Esophagus muscularis mucosa (tissue), 3 donors: ENCODE data around the gene AUTS2.

Experiments
- POLR2A ChIP-seq: fragments of 450-650 bp; IDR thresholded peaks from one replicate; pipeline ENCODE4 v1.6.1; 2017; ENCODE audit warnings: antibody characterized with exemption, moderate library complexity, mild to moderate bottlenecking, low read depth
- TF ChIP-seq, protein P1 (sequence below), 3 experiments: fragments of 200-600 bp in 2 of 3; fragments of 450-650 bp in 1 of 3; sonication (generic) in 2 of 3; IDR thresholded peaks; one replicate each; pipeline ENCODE4 v1.5.1; 2017 to 2019; ENCODE audit warnings: antibody characterized with exemption in 3 of 3, mild to moderate bottlenecking in 2 of 3, moderate library complexity in 1 of 3

DNA sequence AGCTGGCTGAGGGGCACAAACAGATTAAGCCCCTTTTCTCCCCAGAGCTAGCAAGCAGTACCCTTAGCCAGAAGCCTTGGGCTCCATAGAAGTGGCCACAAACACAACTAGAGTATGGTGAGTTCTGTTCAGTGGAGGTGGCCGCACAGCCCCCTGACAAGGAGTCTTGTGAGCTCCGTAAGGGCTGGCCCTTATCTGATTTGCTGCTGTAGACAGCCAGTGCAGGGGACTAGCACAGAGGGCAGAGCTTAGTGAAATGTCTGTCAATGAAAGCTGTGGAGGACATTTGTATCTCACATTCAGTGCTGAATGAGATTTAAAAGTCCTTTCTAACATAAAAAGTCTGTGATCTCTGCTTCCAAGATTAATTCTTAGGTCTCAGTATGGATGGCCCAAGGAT, 137.3 kb downstream of the AUTS2 start:
- TF ChIP-seq, protein P1, sequence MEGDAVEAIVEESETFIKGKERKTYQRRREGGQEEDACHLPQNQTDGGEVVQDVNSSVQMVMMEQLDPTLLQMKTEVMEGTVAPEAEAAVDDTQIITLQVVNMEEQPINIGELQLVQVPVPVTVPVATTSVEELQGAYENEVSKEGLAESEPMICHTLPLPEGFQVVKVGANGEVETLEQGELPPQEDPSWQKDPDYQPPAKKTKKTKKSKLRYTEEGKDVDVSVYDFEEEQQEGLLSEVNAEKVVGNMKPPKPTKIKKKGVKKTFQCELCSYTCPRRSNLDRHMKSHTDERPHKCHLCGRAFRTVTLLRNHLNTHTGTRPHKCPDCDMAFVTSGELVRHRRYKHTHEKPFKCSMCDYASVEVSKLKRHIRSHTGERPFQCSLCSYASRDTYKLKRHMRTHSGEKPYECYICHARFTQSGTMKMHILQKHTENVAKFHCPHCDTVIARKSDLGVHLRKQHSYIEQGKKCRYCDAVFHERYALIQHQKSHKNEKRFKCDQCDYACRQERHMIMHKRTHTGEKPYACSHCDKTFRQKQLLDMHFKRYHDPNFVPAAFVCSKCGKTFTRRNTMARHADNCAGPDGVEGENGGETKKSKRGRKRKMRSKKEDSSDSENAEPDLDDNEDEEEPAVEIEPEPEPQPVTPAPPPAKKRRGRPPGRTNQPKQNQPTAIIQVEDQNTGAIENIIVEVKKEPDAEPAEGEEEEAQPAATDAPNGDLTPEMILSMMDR (IDR thresholded peaks at IDR 0.05), result no peak
- no peak for TF ChIP-seq POLR2A
